ENCODE data around the gene SPDYC. TPM values are rescaled to one million over a fixed set of nuclear protein-coding genes. Genes with fewer than 3 reads are reported as not detected.
A peak's percentile ranks its signal among the peaks of the same experiment; 100 is the strongest.
"Not testable (repeated sequence)": the region's sequence is repeated elsewhere in the genome, so short reads cannot be mapped to it uniquely, and the experiment has no call there.

Gene SPDYC
- total RNA-seq, 1 donor from 2014 or later = not detected

DNA sequence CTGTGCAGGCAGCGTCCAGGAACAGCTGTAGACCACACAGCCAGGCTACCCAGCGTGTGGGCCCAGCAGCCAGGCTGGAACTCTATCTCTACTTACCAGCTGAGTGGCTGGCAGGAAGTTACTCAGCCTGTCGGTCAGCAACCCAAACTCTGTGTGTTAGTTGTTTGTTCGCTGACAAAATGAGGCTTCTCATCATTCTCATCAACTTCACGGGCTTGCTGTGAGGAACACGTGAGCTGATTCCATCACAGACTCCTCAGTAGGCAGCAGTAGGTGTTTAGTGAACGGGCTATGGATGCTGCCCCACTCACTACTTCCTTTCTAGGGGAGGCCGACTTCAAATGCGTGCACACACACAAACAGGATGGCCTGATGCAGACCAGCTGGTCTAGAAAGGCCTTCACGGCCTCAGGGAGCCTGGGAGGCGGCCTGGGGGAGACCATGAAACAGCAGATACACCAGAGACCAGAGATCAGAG is 830 bp upstream of the SPDYC start:
- DNase-seq = no peak

DNA sequence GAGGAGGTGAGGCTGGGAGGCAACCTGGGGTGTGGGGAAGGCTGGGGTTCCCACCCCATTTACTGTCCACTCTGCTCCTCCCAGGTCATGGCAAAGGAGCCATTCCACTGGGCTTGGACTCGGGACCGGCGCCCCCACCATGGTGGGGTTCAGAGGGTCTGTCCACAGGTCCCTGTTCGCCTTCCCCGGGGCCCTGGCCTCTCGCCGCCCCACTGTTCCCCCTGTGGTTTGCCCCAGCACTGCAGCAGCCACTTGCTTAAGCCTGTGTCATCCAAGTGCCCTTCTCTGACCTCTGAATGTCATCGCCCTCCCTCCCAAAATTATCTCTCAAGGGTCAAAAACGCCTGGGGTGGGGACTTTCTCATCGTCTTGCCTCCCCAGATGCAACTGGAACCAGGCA is 2.6 kb downstream of the SPDYC start:
- no peak for DNase-seq

DNA sequence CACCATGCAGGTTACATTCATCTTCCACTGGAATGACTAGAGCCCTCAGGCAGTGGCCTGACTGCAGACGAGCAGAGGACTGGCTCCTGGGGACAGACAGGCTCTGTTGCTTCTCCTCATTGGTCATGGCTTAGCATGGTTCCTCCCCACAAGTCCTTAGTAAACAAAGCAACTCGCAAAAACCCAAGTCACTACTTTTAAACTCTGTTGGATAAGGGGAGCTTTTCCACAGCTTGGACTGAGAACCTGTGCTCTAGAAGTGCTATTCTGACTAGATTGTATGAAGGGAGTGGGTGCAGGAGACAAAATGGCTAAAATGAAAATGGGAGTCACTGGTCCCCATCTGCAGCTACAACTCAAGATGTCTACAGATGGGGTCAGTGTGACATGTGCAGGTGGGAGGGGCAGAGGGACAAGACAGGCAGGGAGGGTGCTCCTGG is 4.6 kb downstream of the SPDYC start:
- DNase-seq = not testable (repeated sequence)

GRCh38 chr11:65180877-65181568 is 11.0 kb downstream of the SPDYC start:
- no peak for DNase-seq

DNA sequence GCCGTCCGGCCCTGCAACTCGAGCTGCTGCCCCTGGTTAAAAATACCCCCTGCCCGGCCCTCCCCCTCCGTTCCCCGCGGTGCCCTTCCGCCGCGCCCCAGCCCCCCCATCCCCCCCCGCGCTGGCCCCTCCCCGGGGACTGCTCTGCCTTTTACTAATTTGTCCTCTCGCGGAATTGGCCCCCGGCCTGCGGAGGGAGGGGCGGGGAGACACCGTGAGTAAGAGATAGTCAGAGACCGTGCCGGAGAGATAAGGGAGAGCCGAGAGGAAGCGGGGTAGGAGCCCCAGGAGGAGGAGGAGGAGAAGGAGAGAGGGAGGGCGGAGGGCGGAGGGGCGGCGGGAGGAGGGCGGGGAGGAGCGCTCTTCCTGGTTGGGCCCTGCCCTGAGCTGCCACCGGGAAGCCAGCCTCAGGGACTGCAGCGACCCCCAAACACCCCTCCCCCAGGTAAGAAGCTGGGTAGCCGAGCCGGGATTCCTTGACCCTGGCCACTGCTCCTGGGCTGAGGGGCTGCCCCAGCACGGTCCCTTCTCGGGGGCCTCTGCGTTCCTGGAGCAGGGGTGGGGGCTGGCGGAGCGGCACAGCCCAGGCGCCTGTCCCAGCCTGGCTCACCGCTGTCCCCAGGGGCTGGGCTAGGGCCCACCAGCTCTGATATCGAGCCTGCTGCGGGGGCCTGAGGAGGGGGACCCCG is 11.7 kb downstream of the SPDYC start, which contains the start of gene CAPN1:
Gene CAPN1, plus strand, starts transcription at position 360 of the 689 bp plus-strand sequence. CDS start 774 bp downstream, outside the sequence.
- peak; percentile 60 for DNase-seq

- no peak for DNase-seq
Measured at GRCh38 chr11:65182258-65183170, 12.5 kb downstream of the SPDYC start.

DNA sequence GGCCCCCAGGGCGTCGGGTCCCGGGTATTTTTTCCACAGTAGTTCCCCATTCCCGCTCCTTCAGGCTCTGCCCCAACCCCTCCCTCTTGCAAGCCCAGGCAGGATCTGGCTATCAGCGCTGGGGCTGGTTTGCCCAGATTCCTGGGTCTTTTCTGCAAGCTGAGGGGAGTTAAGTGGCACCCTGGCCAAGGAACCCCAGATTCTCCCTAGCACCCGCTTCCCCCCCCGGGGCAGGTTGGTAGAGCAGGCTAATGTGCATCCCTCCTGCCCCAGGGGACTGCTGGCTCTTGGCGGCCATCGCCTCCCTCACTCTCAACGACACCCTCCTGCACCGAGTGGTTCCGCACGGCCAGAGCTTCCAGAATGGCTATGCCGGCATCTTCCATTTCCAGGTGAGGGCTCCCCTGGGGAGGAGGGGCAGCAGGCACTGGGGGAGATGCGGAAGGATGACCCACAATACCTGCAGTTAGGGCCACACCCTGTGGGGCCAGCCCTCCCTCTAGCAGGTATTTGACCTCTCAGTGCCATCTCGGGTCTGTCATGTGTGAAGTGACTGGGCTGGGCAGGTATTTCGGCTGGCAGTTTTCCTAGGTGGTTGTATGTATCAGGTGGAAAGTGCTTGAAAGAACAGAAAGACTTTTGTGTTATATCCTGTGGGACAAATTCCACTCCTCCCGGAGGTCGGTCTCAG is 13.3 kb downstream of the SPDYC start:
- DNase-seq = no peak

- no peak for DNase-seq
Measured at GRCh38 chr11:65184146-65184545, 14.1 kb downstream of the SPDYC start.

DNA sequence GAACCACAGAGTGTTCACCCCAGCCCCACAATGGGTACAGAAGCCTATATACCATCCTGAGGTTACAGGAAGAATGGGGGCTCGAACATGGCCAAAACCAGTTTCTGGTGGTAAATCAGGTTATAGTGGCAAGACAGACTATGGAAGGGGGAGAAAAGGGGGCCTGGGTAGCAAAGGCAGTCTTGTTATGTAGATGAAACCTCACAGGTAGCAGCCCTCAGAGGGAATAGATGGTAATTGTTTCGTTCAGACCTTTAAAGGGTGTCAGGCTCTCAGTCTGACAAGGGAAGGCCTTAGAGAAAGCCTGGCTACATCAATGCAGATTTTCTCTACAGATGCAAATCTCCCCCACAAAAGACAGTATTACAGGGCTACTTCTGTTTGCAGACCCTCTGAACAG is 15.1 kb downstream of the SPDYC start:
- no peak for DNase-seq

DNA sequence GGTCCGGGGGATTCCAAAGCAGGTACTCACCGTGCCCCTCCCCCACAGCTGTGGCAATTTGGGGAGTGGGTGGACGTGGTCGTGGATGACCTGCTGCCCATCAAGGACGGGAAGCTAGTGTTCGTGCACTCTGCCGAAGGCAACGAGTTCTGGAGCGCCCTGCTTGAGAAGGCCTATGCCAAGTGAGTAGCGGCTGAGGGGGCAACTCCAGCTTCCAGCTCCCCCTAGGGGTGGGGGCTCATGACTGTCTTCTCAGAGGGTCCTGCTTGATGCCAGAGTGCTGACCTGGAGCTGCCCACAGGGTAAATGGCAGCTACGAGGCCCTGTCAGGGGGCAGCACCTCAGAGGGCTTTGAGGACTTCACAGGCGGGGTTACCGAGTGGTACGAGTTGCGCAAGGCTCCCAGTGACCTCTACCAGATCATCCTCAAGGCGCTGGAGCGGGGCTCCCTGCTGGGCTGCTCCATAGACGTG is 15.9 kb downstream of the SPDYC start:
- DNase-seq = no peak

DNA sequence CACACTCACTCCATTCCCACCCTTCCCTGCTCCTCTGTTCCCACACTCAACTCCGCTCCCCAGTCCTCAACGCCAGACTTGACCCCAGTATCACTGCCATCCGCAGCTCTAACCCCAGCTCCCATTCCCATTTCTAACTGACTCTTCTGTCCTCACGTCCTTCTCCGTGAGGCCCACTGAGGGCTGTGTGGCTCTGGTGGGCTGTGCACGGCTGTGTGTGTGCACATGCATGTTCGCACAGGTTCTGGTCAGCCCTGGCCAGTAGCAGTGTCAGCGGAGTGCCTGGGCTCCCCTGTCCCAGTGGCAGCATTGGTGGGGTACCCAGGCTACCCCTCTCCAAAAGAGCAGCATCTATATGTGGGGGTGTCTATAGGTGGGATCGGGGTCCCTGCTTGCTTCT is 16.7 kb downstream of the SPDYC start:
- no peak for DNase-seq

GRCh38 chr11:65187146-65187675 is 17.2 kb downstream of the SPDYC start:
- DNase-seq = no peak

DNA sequence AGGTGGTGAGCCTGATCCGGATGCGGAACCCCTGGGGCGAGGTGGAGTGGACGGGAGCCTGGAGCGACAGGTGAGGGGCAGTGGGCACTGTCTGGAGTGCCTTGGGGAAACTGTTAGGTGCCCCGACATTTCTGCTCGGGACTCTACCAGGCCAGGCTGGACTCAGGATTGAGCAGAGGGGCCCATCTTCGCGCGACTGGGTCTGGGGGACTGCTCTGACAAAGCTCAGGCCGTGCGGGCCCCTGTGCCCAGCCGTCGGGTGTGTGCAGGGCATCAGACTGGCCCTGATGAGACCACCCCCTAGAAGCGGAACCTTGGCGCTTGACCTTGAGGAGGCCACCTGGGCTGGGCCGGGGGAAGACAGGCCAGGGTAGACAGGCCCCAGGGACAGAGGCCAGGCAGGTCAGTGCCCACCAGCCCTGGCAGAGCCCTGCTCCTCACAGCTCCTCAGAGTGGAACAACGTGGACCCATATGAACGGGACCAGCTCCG is 18.0 kb downstream of the SPDYC start:
- no peak for DNase-seq

DNA sequence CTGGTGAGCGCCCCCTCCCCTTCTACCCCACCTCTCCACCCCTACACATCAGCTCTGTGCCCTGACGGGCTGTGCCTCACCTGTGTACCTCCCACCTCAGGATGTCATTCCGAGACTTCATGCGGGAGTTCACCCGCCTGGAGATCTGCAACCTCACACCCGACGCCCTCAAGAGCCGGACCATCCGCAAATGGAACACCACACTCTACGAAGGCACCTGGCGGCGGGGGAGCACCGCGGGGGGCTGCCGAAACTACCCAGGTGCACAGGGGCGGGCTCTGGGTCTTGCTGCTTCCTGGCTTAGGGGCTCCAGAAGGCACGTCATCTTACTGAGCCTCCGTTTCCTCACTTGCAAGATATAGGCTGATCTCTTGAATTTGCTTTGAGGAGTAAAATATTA is 18.5 kb downstream of the SPDYC start:
- DNase-seq = no peak

- no peak for DNase-seq
Measured at GRCh38 chr11:65189191-65189590, 19.2 kb downstream of the SPDYC start.

DNA sequence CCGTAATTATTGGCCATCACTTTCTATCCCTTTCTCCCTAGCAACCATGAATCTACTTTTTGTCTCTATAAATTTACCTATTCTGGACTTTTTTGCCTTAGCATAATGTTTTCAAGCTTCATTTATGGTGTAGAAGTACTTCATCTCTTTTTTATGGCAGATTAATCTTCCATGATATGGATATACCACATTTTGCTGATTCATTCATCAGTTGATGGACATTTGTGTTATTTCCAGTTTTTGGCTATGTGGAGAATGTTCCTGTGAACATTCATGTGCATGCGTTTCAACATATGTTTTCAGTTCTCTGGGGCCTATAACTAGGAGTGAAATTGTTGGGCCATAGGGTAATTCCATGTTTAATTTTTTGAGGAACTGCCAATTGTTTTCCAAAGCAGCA is 24.5 kb downstream of the SPDYC start:
- no peak for DNase-seq

GRCh38 chr11:65204143-65204542 is 34.1 kb downstream of the SPDYC start:
- no peak for DNase-seq

GRCh38 chr11:65204646-65205601 is 34.9 kb downstream of the SPDYC start:
- no peak for DNase-seq

GRCh38 chr11:65205602-65205967 is 35.6 kb downstream of the SPDYC start:
- DNase-seq = no peak

DNA sequence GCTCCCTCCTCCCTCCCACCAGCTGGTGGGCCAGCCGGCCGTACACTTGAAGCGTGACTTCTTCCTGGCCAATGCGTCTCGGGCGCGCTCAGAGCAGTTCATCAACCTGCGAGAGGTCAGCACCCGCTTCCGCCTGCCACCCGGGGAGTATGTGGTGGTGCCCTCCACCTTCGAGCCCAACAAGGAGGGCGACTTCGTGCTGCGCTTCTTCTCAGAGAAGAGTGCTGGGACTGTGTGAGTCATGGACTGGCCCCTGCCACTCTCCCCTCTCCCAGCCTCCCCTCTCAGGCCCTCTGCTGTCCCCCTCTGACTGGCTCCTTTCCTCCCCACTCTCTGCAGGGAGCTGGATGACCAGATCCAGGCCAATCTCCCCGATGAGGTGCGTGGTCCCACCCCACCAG is 36.4 kb downstream of the SPDYC start:
- no peak for DNase-seq

Data from occipital lobe (tissue), 2 donors.